Raji (cell line): Measurements from ENCODE around the gene FUT9.

Experiments used
- POLR2A ChIP-seq: IDR thresholded peaks from 2 replicates; pipeline ENCODE4 v1.6.1; 2011; ENCODE audit warnings: low read depth, low read length, control low read depth; ENCODE audit not compliant: insufficient read depth

Gene FUT9

DNA sequence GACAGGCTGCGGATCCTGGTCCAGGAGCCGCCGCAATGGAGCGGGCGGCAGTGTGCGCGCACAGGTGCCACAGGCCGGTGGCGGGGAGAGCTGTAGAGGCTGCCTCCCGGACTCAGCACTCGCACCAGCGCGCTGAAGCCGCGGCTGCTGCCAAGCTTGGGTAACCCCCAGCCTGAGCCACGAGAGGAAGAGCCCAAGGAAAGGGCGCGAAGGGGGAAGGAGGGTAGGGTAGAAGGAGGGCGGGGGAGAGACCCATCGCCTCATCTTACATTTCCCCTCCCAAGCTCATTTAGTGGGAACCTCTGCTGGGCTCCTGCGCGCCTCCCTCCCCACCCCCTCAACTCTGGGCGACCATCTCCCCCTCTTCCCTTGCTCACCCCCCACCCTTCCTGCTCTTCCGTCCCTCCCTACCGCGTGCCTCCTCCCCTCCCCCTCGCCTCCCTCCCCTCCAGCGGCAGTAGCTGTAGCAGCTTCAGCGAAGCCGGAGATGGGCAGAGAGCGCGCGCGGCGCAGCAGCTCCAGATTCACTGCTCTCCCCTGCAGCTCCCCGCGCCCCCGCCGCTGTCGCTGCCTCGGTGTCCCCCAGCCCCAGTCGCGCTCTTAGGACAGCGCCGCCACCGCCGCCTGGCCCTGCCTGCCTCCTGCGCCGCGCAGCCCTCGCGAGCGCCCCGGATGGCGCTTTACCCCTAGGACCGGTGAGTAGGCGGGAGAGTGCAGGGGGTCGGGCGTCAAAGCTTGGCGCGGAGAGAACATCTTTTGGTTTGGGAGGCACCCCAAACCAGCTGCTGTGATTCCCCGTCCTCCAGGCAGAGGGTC is at the start of gene FUT9:
Gene FUT9, plus strand, starts transcription at position 457 of the 816 bp plus-strand sequence. CDS start 187,182 bp downstream, outside the sequence.
- no peak for TF ChIP-seq POLR2A

- no peak for TF ChIP-seq POLR2A
Measured at GRCh38 chr6:95967594-95967993, 48.2 kb upstream of the FUT9 start.

GRCh38 chr6:95973976-95974375 is 41.8 kb upstream of the FUT9 start:
- TF ChIP-seq POLR2A, result no peak

GRCh38 chr6:95978230-95978629 is 37.5 kb upstream of the FUT9 start:
- TF ChIP-seq POLR2A, result no peak

- no peak for TF ChIP-seq POLR2A
Measured at GRCh38 chr6:95991906-95992305, 23.9 kb upstream of the FUT9 start.

GRCh38 chr6:95994151-95994550 is 21.6 kb upstream of the FUT9 start:
- TF ChIP-seq POLR2A, result no peak

DNA sequence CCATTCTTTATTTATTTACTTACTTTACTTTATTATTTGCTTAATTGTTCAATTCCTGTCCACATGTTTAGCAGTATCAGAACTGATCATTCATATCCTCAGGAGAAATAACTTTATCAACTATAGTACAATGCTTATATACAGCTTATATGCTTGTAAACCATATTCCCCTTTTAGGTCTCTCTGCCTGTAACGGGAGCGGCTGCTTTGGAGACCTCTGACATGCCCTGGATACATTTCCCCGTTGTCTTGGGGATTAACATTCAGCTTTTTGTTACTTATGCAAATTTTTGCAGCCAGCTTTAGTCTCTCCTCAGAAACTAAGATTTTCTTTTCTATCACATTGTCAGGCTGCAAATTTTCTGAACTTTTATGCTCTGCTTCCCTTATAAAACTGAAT is 17.6 kb upstream of the FUT9 start:
- TF ChIP-seq POLR2A, result no peak

GRCh38 chr6:96001891-96002575 is 13.7 kb upstream of the FUT9 start:
- no peak for TF ChIP-seq POLR2A

DNA sequence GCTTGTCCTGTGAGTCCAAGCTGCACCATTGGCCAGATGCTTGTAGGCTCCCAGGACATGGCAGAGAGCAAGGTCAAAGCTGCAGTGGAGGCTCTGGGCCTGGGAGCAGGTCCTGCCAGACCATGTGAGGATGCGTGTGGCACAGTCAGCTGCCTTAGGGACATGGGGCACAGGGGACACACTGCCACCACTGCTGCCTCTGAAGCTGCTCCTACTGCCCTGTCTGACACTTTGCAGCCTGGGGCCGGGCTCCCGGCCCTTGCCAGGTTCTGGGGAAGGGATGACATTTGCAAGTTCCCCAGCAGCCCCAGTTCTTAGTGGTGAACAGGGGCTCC is 13.2 kb upstream of the FUT9 start:
- no peak for TF ChIP-seq POLR2A

GRCh38 chr6:96002912-96003311 is 12.9 kb upstream of the FUT9 start:
- no peak for TF ChIP-seq POLR2A

- TF ChIP-seq POLR2A, result no peak
Measured at GRCh38 chr6:96007663-96008062, 8.1 kb upstream of the FUT9 start.

- TF ChIP-seq POLR2A, result no peak
Measured at GRCh38 chr6:96013531-96013930, 2.2 kb upstream of the FUT9 start.

GRCh38 chr6:96014846-96015517 is 792 bp upstream of the FUT9 start:
- TF ChIP-seq POLR2A, result no peak

DNA sequence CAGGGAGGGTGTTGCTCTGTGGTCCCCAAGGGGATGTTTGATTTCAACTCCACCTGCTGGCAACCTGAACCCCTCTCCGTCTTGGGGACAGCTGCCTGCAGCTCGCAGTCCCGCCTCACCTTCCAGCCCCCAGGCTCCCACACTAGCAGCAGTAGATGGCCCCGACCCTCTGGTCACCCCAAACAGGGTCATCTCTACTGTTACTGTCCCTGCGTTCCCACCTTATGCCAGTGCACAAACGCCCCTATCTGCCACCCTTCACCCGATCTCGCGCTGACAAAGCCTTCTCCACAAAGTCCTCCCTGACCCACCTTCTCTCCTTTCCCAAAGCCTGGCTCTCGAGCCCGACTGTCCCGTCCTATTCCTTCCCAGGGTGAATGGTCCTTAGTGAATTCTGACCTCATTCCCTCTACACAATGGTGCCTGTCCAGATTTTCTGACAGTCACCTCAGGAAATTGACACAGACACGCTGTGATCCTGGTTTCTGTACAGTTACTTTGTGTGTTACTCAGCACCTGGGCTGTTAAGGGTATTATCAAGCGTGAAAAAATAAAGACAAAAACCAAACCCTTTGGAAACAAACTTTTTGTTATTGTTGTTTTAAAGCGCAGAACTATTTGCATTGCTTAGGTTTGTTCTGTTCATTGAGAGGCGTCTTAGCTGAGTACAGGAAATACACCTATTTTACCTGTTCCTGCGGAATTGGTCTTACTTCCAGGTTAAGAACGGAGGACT is 728 bp downstream of the FUT9 start:
- no peak for TF ChIP-seq POLR2A

DNA sequence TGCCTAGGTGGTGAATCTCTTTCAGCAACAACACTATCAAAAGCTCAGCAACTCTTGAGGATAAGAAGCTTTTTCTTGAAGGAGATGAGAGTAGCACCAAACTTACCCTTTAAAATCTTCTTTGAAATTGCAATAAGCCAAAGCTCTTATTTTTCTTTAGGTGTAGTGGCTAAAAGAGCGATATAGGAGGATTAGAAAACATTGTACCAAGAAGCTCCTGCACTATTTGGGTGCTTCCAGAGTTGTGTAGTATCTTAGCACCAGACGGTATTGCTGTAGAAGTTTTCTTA is 1.2 kb downstream of the FUT9 start:
- no peak for TF ChIP-seq POLR2A
